ENCODE data around the gene PTPRN2.
A peak's percentile ranks its signal among the peaks of the same experiment; 100 is the strongest.

Gene PTPRN2

GRCh38 chr7:158101821-158102450 is 485.7 kb downstream of the PTPRN2 start:
- DNase-seq (ENCODE audit: extremely low spot score), result no peak
- TF ChIP-seq TARDBP (IDR thresholded peaks at IDR 0.05) (no peak), SP1 (IDR thresholded peaks at IDR 0.05) (no peak), ELF4 (IDR thresholded peaks at IDR 0.05) (no peak), L3MBTL2 (conservative IDR thresholded peaks at IDR 0.05) (no peak), FOXM1 (IDR thresholded peaks at IDR 0.05; ENCODE audit: borderline replicate concordance) (no peak), FOXA1 (IDR thresholded peaks at IDR 0.05) (no peak)
- ChIA-PET CTCF (no interaction called here), POLR2A (no interaction called here)

GRCh38 chr7:158098125-158099030 is 489.2 kb downstream of the PTPRN2 start:
- DNase-seq (ENCODE audit: extremely low spot score), result no peak
- POLR2A ChIA-PET, result no interaction called here
- CTCF ChIA-PET, result no interaction called here
- TF ChIP-seq FOXM1 (IDR thresholded peaks at IDR 0.05; ENCODE audit: borderline replicate concordance) (no peak), NFRKB (IDR thresholded peaks at IDR 0.05) (no peak), FOXK2 (IDR thresholded peaks at IDR 0.05) (no peak)

GRCh38 chr7:158097453-158098124 is 490.0 kb downstream of the PTPRN2 start:
- ChIA-PET CTCF (no interaction called here), POLR2A (no interaction called here)
- TF ChIP-seq FOXK2 (IDR thresholded peaks at IDR 0.05) (no peak), CTBP1 (IDR thresholded peaks at IDR 0.05; ENCODE audit: borderline replicate concordance) (no peak; the same call in 1 of the 2 replicates), L3MBTL2 (conservative IDR thresholded peaks at IDR 0.05) (peak; percentile 34; the same call in 1 of the 2 replicates), FOXA1 (IDR thresholded peaks at IDR 0.05) (no peak), PKNOX1 (IDR thresholded peaks at IDR 0.05) (peak; percentile 92)
- DNase-seq (ENCODE audit: extremely low spot score), result no peak

GRCh38 chr7:158097106-158097452 is 490.5 kb downstream of the PTPRN2 start:
- POLR2A ChIA-PET, result no interaction called here
- DNase-seq (ENCODE audit: extremely low spot score), result no peak
- TF ChIP-seq HDGF (IDR thresholded peaks at IDR 0.05; ENCODE audit: borderline replicate concordance) (no peak), NFRKB (IDR thresholded peaks at IDR 0.05) (no peak), ARNT (IDR thresholded peaks at IDR 0.05) (no peak), L3MBTL2 (conservative IDR thresholded peaks at IDR 0.05) (no peak), LEF1 (IDR thresholded peaks at IDR 0.05; ENCODE audit: borderline replicate concordance) (no peak), FOXK2 (IDR thresholded peaks at IDR 0.05) (no peak), BHLHE40 (IDR thresholded peaks at IDR 0.05; ENCODE audit: borderline replicate concordance) (no peak), CTBP1 (IDR thresholded peaks at IDR 0.05; ENCODE audit: borderline replicate concordance) (no peak), FOXA1 (IDR thresholded peaks at IDR 0.05) (no peak), SP1 (IDR thresholded peaks at IDR 0.05) (no peak), ELF4 (IDR thresholded peaks at IDR 0.05) (no peak)
- CTCF ChIA-PET, result no interaction called here

GRCh38 chr7:158096582-158096981 is 491.0 kb downstream of the PTPRN2 start:
- POLR2A ChIA-PET, result no interaction called here

DNA sequence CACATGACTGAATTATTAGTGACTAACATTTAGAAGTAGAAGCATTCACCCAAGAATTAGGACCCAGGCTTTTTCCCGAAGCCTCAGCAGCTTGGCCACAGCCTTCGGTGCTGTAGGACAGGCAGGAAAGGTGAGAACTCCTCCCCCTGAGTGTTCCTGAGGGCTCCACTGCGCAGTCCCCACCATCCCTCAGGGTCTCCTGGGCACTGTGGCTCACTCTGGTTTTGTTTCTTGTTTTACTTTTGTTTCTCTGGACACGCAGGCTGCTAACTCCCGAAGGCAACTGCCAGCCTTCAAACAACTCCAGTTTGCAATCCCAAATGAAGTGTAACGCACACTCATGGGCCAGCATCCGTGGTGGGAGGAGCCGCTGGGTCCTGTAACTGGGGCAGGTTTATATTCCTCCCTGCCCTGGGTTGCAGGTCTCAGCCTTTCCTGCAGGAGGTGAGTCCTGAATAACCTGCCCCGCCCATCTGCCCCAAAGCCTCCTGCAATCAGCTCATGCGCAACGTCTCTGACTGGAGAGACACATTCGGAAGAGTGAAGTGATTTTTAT is 492.9 kb downstream of the PTPRN2 start:
- ChIA-PET POLR2A (no interaction called here), CTCF (interaction anchor here (0.7 kb wide), 1 partner anchor 202 kb away, joined by 3 read pairs; no protein-coding TSS in a partner anchor)
- no peak for TF ChIP-seq BHLHE40 (IDR thresholded peaks at IDR 0.05; ENCODE audit: borderline replicate concordance)
- TF ChIP-seq NFRKB (IDR thresholded peaks at IDR 0.05), result no peak
- no peak for TF ChIP-seq ZNF384 (IDR thresholded peaks at IDR 0.05)
- DNase-seq (ENCODE audit: extremely low spot score), result no peak

More at GRCh38 chr7:158096582-158096981, 491.0 kb downstream of the PTPRN2 start:
- no peak for TF ChIP-seq ARNT (IDR thresholded peaks at IDR 0.05)
- TF ChIP-seq CTBP1 (IDR thresholded peaks at IDR 0.05; ENCODE audit: borderline replicate concordance), result no peak
- TF ChIP-seq L3MBTL2 (conservative IDR thresholded peaks at IDR 0.05), result no peak
- TF ChIP-seq TARDBP (IDR thresholded peaks at IDR 0.05), result no peak
- DNase-seq (ENCODE audit: extremely low spot score), result no peak
- CTCF ChIA-PET, result no interaction called here

DNA sequence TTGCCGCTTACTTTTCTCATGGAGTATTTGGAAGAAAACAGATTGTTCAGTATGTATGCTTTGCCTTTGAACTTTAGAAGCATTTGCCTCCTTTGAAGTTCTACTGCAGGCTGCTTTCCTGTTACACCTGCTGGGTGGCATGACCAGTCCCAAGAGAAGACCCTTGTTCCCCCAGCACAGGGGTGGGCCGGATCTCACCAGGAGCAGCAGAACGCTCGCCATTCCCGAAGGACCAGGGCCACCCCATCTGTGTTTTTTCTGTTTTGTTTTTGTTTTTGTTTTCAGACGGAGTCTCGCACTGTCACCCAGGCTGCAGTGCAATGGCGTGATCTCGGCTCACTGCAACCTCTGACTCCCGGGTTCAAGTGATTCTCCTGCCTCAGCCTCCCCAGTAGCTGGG is 493.6 kb downstream of the PTPRN2 start:
- no peak for TF ChIP-seq CTBP1 (IDR thresholded peaks at IDR 0.05; ENCODE audit: borderline replicate concordance)
- TF ChIP-seq L3MBTL2 (conservative IDR thresholded peaks at IDR 0.05), result no peak
- TF ChIP-seq NFRKB (IDR thresholded peaks at IDR 0.05), result no peak
- TF ChIP-seq LEF1 (IDR thresholded peaks at IDR 0.05; ENCODE audit: borderline replicate concordance), result no peak
- TF ChIP-seq FOXK2 (IDR thresholded peaks at IDR 0.05), result no peak
- TF ChIP-seq TARDBP (IDR thresholded peaks at IDR 0.05), result no peak
- TF ChIP-seq ZNF384 (IDR thresholded peaks at IDR 0.05), result no peak
- TF ChIP-seq FOXA1 (IDR thresholded peaks at IDR 0.05), result no peak
- TF ChIP-seq ELF4 (IDR thresholded peaks at IDR 0.05), result no peak
- no peak for TF ChIP-seq ARNT (IDR thresholded peaks at IDR 0.05)
- no peak for TF ChIP-seq HDGF (IDR thresholded peaks at IDR 0.05; ENCODE audit: borderline replicate concordance)
- TF ChIP-seq SUZ12 (IDR thresholded peaks at IDR 0.05), result no peak
- TF ChIP-seq SP1 (IDR thresholded peaks at IDR 0.05), result no peak
- no peak for TF ChIP-seq BHLHE40 (IDR thresholded peaks at IDR 0.05; ENCODE audit: borderline replicate concordance)
- no peak for TF ChIP-seq FOXM1 (IDR thresholded peaks at IDR 0.05; ENCODE audit: borderline replicate concordance)
- no peak for TF ChIP-seq PKNOX1 (IDR thresholded peaks at IDR 0.05)
- no peak for DNase-seq (ENCODE audit: extremely low spot score)
- POLR2A ChIA-PET, result no interaction called here
- CTCF ChIA-PET, result interaction anchor here (0.7 kb wide), 1 partner anchor 201 kb away, joined by 3 read pairs; no protein-coding TSS in a partner anchor
